Lower lobe of right lung (tissue), 2 donors: ENCODE measurements around the gene LHPP. TPM values are rescaled to one million over a fixed set of nuclear protein-coding genes. Genes with fewer than 3 reads are reported as not detected.

Experiments used
- ATAC-seq, 2 donors: fragments of 200-7000 bp; cut with Tn5 transposase; one replicate each; pipeline ENCODE4 v1.9.1; 2020 to 2022; ENCODE audit warnings: mild to moderate bottlenecking in 2 of 2, moderate library complexity in 2 of 2
- DNase-seq: peaks from one replicate; pipeline ENCODE4 v3.0.0-alpha.2; 2020
- H3K27ac ChIP-seq: fragments of 200-600 bp; one replicate; pipeline ENCODE4 v1.8.0; 2022
- H3K27me3 ChIP-seq: fragments of 200-600 bp; one replicate; pipeline ENCODE4 v1.8.0; 2022; ENCODE audit warnings: low read depth
- H3K36me3 ChIP-seq: fragments of 200-600 bp; one replicate; pipeline ENCODE4 v1.8.0; 2022; ENCODE audit warnings: mild to moderate bottlenecking
- H3K4me1 ChIP-seq: fragments of 200-600 bp; one replicate; pipeline ENCODE4 v1.8.0; 2022
- H3K4me3 ChIP-seq: fragments of 200-600 bp; one replicate; pipeline ENCODE4 v1.8.0; 2022; ENCODE audit warnings: mild to moderate bottlenecking
- H3K9me3 ChIP-seq: fragments of 200-600 bp; one replicate; pipeline ENCODE4 v1.8.0; 2022
- intact Hi-C: fragments of 100-400 bp; cut with DNase I; formaldehyde crosslinking; loops from one replicate; pipeline ENCODE4 v1.11.0; 2022
- total RNA-seq: library from RNA; stranded (reverse); fragmentation: NEBNext Ultra II Directional; extraction: Animal tissue kit (Norgen Biotek cat#: 25700); gene quantifications from one replicate; pipeline ENCODE4 v1.2.1, GENCODE V29; 2021
- TF ChIP-seq, protein P1 (sequence below): fragments of 200-600 bp; IDR thresholded peaks from one replicate; pipeline ENCODE4 v1.8.0; 2022; ENCODE audit warnings: antibody characterized with exemption, mild to moderate bottlenecking
- donor health status: DM: no; HTN: yes; CAD: no; lungs with severe emphysema.

Gene LHPP
- total RNA-seq, 1 donor from 2014 or later, result 17.8 TPM

DNA sequence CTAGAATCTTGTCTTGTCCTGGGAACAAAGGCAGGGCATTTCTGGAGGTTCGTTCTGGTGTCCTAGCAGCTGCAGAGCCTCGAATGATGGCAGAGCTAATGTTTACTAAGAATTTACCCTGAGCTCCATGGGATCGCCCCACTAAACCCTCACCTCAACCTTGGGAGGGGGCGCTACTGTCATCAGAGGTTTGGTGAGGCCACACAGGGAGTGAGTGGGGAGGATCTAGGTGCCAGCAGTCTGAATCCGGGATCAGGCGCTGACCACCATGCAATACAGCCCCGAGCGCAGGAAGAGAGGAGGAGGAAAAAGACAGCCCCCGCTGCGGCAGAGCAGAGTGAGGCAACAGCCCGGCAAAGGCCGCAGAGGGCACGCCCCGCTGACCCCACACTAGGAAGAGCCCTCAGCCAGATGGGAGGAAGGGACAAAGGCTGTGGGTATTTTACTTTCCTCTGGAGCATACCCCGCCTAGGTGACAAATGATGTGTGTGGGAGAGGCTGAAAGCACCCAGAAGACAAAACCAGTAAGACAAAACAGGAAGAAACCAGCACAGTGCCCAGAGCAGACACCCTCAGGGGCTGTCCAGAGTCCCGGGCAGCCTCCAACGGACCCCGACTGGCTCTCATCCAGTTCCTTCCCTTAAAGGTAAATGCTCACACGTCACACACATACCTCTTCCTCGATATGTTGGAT is 179.1 kb downstream of the LHPP start:
- intact Hi-C loops, result no loop called here
- peak overlapping the region; percentile 14 for H3K4me3 ChIP-seq
- peaks cover 89% of the 10 kb centered on the region for H3K4me1 ChIP-seq

DNA sequence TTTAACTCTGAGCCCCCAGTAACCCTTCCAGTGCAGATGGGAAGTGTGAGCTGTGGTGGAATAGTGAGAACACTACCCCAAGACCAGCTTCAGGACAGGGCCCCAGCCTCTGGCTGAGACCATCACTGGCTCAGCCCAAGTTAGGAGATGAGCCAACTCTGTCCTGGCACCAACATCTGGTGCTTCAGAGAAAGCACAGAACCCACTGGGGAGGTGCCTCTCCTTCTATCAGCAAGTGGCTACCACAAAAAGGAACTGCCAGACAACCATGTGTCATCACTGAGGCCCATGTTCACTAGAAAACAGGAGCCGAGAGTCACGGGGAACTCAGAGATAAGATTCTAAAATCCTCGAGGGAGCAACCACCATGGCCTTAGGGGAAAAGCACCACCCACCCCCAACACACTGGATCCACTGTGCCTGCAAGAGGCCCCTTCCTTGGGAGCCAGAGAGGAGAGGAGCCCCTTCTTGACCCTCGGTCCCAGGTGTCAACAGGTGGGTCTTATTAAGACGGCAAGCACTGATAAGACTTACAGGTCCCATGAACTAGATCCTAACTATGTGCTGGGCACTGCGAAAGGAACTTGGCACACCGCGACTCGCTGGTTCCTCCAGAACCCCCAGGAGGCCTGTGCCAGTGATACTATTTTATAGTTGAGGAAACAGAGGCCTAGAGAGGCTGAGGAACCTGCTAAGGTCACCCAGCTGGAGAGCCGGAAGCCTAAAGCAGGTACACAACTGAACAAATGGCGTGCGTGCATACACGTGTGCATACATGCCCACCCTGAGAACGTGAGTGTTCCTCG is 179.9 kb downstream of the LHPP start:
- Histone ChIP-seq H3K36me3 (no peaks in the 10 kb centered on the region), H3K27ac (peak overlapping the region; percentile 77), H3K27me3 (no peaks in the 10 kb centered on the region), H3K4me3 (peak overlapping the region; percentile 14), H3K9me3 (no peaks in the 10 kb centered on the region), H3K4me1 (peaks cover 93% of the 10 kb centered on the region)
- intact Hi-C loops, result no loop called here
- TF ChIP-seq, protein P1, sequence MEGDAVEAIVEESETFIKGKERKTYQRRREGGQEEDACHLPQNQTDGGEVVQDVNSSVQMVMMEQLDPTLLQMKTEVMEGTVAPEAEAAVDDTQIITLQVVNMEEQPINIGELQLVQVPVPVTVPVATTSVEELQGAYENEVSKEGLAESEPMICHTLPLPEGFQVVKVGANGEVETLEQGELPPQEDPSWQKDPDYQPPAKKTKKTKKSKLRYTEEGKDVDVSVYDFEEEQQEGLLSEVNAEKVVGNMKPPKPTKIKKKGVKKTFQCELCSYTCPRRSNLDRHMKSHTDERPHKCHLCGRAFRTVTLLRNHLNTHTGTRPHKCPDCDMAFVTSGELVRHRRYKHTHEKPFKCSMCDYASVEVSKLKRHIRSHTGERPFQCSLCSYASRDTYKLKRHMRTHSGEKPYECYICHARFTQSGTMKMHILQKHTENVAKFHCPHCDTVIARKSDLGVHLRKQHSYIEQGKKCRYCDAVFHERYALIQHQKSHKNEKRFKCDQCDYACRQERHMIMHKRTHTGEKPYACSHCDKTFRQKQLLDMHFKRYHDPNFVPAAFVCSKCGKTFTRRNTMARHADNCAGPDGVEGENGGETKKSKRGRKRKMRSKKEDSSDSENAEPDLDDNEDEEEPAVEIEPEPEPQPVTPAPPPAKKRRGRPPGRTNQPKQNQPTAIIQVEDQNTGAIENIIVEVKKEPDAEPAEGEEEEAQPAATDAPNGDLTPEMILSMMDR, result no peak
- no peak for DNase-seq
- peak; percentile 54 to 60 for ATAC-seq

More for the DNA sequence above, 179.1 kb downstream of the LHPP start:
- H3K27me3 ChIP-seq, result no peaks in the 10 kb centered on the region
- TF ChIP-seq, protein P1, result no peak
- peak; percentile 66 to 75 for ATAC-seq
- no peaks in the 10 kb centered on the region for H3K36me3 ChIP-seq
- H3K27ac ChIP-seq, result peak overlapping the region; percentile 77
- DNase-seq, result peak; percentile 82
- H3K9me3 ChIP-seq, result no peaks in the 10 kb centered on the region

DNA sequence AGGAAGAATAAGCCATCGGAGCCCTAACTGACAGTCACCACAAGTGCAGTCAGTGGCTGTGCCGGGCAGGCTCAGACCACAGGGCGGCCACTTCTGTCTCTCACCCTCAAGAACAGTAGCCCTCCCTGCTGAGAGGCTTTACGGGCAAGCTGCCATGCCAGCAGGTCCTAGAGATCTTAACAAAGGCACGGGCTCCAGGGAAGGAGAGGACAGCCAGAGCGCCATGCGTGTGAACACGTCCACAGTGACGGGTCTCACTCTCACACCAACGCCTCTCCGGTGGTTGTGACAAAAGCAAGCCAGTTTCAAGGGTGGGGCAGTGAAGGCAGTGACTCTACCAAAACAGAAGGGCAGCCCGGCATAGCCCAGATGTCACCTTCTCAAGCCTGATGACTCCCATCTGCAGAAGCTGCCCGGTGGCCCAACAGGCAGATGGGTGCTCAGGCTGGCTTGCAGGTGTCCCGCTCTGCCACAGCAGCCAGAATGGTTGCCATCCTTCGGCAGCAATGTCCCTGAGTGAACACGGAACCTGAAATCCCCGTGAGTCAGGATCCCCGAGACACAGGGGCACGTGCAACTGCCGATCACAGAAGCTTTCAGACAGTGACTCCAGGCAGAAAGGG is 180.6 kb downstream of the LHPP start:
- H3K4me1 ChIP-seq, result peaks cover 95% of the 10 kb centered on the region

DNA sequence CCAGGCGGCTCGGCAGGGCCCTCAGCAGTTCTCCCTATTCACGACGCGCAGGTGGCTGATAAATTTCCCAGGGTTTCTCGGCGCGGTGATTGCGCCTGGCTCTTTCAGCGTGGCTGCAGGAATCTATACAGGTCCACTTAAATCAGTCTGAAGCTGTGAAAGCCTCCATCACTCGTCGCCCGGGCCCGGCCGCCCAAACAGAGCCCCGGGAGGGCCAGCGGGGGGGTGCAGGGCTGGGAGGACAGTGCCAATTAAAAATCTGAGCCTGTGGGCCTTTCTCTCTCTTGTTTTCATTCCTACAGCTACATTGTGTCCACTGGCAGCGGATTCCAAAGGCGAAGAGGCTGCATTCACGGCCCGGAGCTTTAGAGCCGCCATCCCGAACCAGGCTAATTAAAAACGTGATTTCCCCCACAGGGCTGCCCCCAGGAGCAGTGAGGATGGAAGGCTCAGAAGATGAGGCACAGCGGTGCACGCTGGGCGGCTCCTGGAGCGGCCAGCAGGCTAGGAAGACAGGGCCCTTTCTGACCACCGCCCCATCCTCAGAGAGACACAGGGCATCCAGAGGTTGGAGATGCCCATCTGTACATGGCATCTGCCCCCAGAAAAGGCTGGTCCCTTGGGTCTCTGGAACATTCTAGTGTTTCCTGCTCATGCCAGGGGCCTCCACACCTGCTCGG is 181.8 kb downstream of the LHPP start:
- ATAC-seq (no peak), DNase-seq (no peak)
- Histone ChIP-seq H3K9me3 (no peaks in the 10 kb centered on the region), H3K27me3 (no peaks in the 10 kb centered on the region), H3K36me3 (no peaks in the 10 kb centered on the region), H3K4me1 (peaks cover 98% of the 10 kb centered on the region), H3K4me3 (no peak overlapping the region), H3K27ac (peak overlapping the region; percentile 18)
- TF ChIP-seq, protein P1, result no peak
- intact Hi-C loops, result no loop called here

More for the DNA sequence above, 180.6 kb downstream of the LHPP start:
- no peak overlapping the region for H3K4me3 ChIP-seq
- H3K27ac ChIP-seq, result peak overlapping the region; percentile 77
- no peaks in the 10 kb centered on the region for H3K27me3 ChIP-seq
- ATAC-seq (peak; percentile 42 to 62), DNase-seq (peak; percentile 85)
- intact Hi-C loops, result no loop called here
- TF ChIP-seq, protein P1, result no peak
- no peaks in the 10 kb centered on the region for H3K36me3 ChIP-seq
- no peaks in the 10 kb centered on the region for H3K9me3 ChIP-seq

DNA sequence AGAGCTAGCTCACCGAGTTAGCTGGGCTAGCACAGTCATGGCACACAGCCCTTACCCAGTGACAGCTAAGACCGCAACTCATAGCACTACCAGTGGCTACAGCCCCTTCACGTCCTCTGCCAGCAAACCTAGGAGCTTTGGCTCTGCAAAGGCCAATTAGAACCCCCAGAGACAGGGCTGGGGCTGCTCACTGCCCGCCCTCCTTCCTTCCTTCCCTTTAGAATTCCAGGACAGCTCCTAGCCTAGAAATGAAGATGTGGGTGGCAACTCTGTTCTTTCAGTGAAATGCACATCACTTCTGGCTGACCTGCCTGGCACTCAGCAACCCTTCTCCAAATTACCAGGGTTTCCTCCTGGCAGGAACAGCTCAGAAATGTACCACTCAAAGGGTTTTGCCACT is 182.6 kb downstream of the LHPP start:
- peaks cover 98% of the 10 kb centered on the region for H3K4me1 ChIP-seq
- H3K27ac ChIP-seq, result peak overlapping the region; percentile 18
- intact Hi-C loops, result no loop called here

More for the DNA sequence above, 182.6 kb downstream of the LHPP start:
- DNase-seq (no peak), ATAC-seq (no peak)
- no peaks in the 10 kb centered on the region for H3K9me3 ChIP-seq
- no peak overlapping the region for H3K4me3 ChIP-seq
- TF ChIP-seq, protein P1, result no peak
- no peaks in the 10 kb centered on the region for H3K36me3 ChIP-seq
- no peaks in the 10 kb centered on the region for H3K27me3 ChIP-seq
